Activated CD8-positive, alpha-beta memory T cell treated with anti-CD3 and anti-CD28 coated beads for 48 hours (primary cell): Measurements from ENCODE around the gene AP1B1.
"Not testable (repeated sequence)": the region's sequence is repeated elsewhere in the genome, so short reads cannot be mapped to it uniquely, and the experiment has no call there.

Experiments
- DNase-seq, 3 experiments: peaks; one replicate each; pipeline ENCODE4 v3.0.0-alpha.2; 2020; ENCODE audit warnings: low read depth in 2 of 3, low spot score in 2 of 3

AP1B1 gene

GRCh38 chr22:29387921-29388758 lies at the start of gene AP1B1:
AP1B1 (minus strand) TSS chr22:29388570; CDS start chr22:29367243, 21,327 bp downstream.
- peak; percentile 81 to 90 (median 82) for DNase-seq

DNA sequence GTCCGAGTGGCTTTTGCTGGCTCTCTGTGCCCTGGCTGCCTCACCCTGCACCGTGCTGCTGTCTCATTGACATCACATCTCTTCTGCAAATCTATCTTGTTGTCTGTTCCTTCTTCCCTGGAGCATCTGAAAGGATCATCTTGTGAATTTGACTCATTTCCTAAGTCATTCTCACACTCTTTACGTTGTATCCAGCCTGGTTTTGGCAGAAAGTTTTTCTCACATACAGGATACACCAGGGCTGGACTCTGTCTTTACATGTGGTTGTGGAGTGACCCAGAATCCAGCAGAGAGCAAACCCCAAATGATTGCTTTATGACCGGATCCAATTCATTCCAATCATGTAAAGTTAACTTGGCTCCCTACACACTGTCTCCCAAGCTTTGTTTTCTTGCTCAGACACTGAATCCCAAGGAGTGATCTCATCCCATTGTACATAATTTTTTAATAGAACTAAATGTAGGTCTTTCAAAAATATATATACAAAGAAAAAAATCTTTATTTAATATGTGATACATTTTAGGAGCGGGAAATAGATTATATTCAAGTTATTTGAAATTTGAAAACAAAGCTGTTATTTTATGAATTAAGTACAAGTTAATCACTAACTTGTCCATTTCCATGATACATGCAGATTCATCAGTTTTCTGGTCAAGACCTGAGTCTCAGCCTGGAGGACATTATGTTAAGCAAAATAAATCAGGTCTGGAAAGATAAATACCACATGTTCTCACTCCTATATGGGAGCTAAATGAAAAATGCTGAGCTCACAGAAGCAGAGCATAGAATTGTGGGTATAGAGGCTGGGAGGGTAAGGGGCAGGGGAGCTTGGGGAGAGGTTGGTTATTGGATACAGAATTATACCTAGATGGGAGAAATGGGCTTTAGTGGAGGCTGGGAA lies 47.1 kb upstream of the AP1B1 start:
- DNase-seq, result no peak

DNA sequence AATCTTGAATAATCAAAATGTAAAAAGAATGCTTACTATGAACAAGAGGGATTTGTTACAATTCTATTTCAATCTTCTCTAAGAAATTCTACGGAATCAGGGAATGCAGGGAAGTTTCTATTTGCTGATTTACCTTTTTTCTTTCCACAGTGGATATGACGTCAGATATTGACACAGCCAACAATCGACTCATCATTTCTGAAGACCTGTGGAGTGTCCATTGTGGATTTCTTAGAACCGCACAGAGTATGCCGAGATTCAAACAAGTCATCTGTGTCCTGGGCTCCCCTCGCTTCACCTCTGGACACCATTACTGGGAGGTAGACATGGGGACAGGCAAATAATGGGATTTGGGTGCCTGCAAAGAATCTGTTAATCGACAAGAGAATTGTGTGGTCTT lies 45.9 kb upstream of the AP1B1 start:
- no peak for DNase-seq

DNA sequence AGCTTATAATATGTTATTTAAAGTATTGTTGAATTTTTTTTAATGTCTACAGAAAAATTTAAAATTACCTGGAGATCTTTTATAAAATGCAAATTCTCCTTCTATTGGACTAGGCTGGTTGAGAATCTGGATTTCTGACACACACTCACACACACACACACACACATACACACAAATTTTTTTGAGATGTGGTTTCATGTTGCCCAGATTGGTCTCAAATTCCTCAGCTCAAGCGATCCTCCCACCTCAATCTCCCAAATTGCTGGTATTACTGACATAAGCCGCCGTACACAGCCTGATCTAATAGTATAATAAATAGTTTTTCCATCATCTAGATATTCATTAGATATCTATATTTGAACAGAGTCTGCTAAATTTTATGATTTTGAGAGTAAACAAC lies 45.5 kb upstream of the AP1B1 start:
- DNase-seq, result no peak

DNA sequence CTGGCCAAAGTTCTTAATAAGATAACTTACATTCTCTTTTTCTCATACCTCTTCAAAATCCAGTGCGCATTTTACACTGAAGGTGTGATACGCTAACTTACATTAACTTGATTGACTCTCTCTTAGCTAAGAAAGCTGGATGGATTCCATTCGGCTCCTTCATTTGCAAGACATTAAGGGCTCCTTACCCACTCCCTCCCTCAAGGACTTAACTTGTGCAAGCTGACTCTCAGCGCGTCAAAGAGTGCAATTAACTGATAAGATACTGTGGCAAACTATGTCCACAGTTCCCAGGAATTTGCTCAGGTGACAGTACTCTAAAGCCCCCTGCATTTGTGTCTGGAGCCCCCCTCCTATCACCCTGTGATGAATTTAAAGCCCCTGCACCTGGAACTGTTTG lies 43.6 kb upstream of the AP1B1 start:
- no peak for DNase-seq

DNA sequence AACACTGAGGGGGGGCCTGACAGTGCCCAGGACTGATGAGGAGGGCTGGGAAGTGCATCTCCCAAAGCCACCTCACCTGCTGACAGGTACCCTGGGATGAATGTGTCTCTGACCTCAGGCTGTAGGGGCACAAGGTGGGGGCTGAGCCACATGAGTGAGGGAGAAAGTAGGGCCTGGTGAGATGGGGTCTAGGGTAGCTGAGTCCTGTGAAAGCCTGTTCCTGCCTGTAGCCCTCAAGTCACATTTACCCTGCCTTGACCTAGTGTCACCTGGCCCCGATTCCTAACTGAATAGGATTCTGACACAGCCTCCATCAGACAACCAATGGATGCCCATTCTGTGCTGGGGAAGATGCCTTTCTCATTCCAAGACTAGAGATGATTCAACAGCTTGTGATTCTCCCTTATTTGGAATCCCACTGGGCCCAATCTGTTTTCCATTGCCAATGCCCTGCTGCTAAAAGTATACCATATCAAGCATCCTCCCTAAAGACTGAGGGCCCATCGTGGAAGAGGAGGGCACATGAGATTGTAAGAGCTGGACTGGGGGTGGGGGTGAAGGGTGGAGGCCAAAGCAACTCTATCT lies 38.9 kb upstream of the AP1B1 start:
- no peak for DNase-seq

- no peak for DNase-seq
Observed at GRCh38 chr22:29426476-29426875, 38.1 kb upstream of the AP1B1 start.

- not testable (repeated sequence) for DNase-seq
Observed at GRCh38 chr22:29418704-29419103, 30.3 kb upstream of the AP1B1 start.

GRCh38 chr22:29414951-29415591 lies 26.7 kb upstream of the AP1B1 start:
- DNase-seq, result peak in 2 of 3 experiments; percentile 22 to 31

DNA sequence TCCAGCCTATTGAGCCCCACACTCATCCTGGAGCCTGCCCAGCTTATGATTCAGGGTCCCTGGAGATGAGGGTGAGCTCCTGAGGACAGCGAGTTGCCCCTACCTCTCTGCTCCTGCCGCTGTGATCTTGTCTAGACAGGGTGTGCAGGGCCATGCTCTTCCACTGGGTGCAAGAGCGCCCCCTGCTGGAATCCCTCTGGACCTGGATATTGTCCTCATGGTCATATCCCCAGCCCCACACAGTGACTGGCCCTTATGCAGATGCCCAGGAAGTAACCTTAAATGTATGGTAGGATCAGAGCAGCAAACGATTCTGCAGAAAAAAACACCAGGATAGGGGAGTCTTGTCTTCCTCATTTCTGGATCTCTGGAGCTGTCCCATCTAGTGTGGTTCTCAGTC lies 24.4 kb upstream of the AP1B1 start:
- not testable (repeated sequence) for DNase-seq

- DNase-seq, result not testable (repeated sequence)
Observed at GRCh38 chr22:29411569-29412211, 23.3 kb upstream of the AP1B1 start.

GRCh38 chr22:29408940-29409339 lies 20.6 kb upstream of the AP1B1 start:
- no peak for DNase-seq

GRCh38 chr22:29401538-29401937 lies 13.2 kb upstream of the AP1B1 start:
- DNase-seq, result not testable (repeated sequence)

DNA sequence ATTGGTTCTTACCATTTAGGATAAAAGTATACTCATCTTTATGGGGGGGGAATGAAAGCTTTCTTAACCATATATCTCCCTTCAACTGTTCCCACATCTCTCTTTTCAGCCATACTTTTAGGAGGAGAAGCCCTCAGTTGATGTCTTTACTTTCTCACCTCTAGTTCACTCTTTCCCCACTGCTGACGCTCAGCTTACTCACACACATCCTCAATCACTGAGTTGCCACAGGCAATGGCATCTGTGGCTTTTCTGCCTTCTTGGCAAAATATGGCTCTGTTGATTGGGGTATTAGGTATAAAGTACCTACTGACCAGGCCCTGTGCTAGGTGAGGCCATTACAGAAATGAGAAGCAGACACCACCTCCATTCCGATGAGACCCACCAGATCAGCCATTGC lies 12.2 kb upstream of the AP1B1 start:
- DNase-seq, result no peak

- no peak for DNase-seq
Observed at GRCh38 chr22:29397791-29398190, 9.4 kb upstream of the AP1B1 start.

GRCh38 chr22:29396126-29396525 lies 7.8 kb upstream of the AP1B1 start:
- DNase-seq, result no peak

DNA sequence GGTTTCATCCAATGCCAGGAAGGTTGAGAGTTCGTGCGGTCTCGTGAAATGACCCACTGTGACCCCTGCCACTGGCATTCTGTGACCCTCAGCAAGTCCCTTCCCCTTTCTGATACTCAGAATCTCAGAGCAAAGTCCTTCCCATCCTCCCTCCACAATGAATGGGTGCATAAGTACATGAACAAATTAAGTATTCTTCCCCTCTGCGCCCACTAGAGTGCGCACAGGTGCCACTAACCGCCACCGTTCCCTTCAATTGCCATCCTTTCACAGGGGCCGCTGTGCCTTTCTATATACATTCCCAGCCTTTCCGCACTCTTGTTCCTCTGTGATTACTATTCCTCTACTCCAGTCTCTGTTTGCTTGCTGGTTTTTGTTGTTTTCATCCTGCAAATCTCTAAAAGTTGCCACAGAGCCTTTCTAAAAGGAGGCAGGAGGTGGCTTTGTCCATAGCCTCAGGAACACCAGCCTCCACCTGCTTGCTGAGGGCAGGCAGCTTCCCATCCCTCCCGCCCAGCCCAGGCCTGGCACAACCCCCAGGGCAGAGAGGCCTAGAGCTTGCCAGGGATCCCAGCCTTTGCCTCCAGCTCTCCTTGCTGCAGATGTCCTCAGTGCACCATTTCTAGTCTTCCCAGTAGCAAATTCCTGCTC lies 6.7 kb upstream of the AP1B1 start:
- peak in 1 of 3 experiments; percentile 28 for DNase-seq

- DNase-seq, result no peak
Observed at GRCh38 chr22:29393019-29393608, 4.7 kb upstream of the AP1B1 start.

- no peak for DNase-seq
Observed at GRCh38 chr22:29391546-29391945, 3.2 kb upstream of the AP1B1 start.

- DNase-seq, result no peak
Observed at GRCh38 chr22:29390270-29390669, 1.9 kb upstream of the AP1B1 start.
